T-helper 22 cell (primary cell): ENCODE measurements around the gene FAM81A.
"Not testable (repeated sequence)": the region's sequence is repeated elsewhere in the genome, so short reads cannot be mapped to it uniquely, and the experiment has no call there.

Experiments
- DNase-seq: peaks from one replicate; pipeline ENCODE4 v3.0.0-alpha.2; 2020; ENCODE audit warnings: low read depth

FAM81A gene

GRCh38 chr15:59428898-59429297 lies 9.1 kb upstream of the FAM81A start:
- not testable (repeated sequence) for DNase-seq

DNA sequence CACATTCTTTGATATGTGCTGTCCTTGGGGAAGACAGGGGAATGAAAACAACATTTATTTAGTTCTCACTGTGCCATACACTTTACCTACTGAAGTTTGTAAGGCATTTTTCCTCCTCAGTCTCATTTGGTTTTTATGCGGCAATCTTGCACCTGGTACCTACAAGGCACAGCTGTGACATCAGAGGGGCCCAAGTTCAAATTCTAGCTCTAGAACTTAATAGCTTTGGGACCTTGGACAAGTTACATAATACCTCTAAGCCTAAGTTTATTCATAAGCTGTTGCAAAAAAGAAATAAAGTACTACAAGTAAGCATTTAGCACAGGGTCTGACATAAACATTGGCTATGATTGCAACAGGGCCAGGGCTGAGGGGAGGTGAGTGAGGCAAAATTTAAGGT lies 5.6 kb upstream of the FAM81A start:
- no peak for DNase-seq

DNA sequence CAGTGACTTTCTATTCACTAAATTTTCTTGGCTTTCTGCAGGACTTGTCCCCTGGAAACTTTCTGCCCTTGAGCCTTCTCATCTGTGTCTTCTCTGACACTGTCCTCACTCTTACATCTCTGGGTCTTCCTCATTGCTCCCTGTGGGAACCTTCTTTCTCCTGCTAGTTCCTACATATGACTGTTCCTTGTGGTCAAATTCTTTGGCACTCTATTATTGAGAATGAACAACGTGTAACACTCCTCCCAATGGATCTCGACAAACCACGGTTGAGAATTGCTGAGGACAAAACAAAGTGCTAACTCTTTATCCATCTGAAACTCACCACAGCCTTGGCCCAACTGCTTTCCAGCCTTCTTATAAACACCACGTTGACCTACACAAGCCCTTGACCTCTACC lies 3.5 kb upstream of the FAM81A start:
- no peak for DNase-seq

- no peak for DNase-seq
These were observed 1.2 kb upstream of the FAM81A start for GRCh38 chr15:59436774-59437141.

GRCh38 chr15:59437142-59437816 lies 707 bp upstream of the FAM81A start:
- no peak for DNase-seq

DNA sequence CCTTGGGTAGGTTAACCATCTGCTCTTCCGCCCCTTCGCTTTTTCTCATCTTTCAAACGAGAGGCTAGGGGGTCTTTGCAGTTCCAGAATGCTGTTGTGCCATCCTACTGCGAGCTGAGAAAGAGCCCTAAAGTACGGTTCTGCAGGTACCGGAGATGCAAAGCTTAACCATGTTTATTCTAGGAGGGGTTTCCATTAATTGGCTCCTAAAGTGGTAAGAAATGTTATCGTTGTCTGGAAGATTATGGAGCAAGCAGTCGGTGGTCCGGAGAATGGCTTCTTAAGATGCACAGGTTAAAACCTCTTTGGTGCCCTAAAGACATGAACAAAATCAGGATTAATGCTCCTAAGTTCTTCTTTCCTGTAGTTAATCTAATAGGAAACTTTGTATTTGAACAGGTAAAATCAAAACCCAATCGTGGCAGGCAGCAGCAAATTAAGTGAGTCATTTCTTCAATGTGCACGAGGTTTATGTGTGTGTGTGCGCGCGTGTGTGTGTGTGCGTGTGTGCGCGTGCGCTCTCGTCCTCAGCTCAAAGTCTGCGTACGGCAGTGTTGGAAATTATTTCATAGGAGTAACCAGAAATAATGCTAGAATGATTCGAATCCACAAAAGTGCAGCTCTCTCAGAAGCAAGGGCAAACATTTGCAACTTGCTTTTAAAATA lies 772 bp downstream of the FAM81A start:
- DNase-seq = no peak

GRCh38 chr15:59439576-59439975 lies 1.6 kb downstream of the FAM81A start:
- no peak for DNase-seq

DNA sequence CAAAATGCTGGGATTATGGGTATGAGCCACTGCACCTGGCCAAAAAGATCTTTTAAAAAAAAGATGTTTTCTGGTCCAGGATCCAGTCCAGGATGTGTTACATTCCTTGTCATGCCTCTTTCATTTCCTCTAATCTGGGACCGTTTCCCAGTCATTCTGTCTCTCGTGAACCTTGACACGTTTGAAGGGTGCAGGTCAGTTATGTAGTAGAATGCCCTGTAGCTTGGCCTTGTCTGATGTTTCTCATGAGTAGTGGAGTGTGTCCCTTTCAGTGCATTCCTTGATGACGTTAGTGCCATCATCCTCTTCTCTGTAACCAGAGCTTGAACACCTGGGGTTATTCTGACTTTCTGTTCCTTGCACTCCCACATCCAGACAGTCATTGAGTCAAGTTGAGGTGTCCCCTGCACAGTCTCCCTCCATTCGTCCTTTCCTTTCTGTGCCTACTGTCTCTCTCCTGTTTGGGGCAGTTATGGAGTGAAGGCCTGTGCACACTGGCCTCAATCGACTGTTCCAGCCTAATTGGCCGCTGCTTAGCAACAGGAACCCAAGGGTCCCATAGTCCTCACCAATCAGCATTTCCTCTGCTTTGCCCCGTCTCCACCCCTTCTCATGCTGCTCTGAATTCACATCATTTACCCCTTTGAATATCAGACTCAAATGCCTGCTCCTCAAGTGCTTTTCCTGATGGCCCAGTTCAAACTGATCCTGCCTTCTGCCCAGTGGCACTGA lies 5.5 kb downstream of the FAM81A start:
- DNase-seq = no peak

GRCh38 chr15:59444081-59444835 lies 6.3 kb downstream of the FAM81A start:
- DNase-seq = no peak

DNA sequence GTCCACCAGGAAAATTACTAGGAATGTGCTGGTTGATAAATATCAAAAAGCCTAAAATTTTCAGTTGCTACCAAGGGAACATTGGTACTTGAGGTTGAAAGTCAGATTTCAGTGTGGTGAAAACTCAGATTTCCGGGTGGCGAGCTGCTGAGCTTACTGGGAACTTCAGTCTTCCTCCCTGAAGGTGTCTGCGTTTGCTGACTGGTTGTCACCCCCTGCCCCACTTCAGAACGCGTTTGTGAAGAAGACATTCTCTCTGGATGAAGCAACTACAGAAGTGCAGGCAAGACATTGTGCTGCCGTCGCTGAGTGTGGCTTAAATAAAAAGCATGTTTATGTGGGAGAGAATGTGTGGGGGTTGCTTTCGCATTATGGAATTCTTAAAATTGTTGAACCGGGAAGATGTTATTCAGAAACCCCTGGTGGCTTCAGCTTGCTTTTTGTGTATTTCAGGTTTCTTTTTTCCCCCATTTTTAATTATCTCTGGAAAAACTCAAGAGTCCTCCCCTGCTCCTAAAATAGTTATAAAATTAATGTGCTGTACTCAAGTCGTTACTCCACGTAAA lies 7.1 kb downstream of the FAM81A start:
- DNase-seq = no peak

DNA sequence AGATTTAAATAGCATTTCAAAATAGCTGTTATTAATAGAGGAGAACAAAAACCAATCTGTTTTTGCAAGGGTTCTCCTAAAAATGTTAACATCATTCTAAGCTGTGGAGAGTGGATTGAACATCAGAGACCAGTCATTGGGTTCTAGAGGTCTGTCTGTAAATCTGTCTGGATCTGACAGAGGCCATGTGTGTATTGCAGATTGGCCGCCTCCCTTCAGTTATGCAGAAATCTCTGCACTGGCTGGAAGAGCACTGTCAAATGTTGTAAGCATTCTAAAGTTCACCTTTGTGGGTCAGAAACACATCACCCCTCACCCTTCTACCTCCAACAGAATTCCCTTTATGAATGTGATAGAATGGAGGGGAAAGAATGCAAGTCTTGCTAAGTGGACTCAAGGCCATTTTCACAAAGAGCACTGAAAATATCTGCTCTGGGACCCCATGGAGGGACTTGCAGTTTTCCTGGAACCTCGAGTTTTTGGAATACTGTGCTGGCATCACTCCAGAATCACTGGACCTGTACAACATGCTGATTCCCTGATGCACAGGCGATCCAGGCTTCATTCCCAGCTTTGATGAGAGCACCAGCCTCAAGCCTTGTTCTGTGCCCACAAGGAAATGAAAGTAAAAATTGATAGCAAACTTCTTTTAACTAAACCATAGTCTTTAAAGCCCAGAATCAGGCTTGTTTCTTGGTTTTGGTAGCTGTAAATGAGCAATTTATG lies 8.4 kb downstream of the FAM81A start:
- no peak for DNase-seq

DNA sequence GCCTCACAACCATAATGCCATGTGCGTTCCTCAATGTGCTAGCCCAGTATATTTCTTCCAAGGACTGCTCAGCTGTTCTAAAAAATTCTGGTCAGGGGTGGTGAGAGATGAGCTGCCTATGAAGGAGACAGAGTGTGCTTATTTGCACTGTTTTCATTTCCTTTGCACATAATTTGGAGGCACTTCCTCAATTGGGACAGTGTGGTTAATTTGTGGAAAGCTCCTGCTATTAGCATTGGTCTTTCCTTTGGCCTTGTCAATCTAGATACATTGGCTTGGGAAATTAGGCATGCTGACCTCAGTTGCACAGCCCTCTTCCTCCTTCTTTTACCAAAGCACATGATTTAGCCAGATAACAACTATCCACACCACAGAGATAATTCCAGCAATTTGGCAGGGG lies 9.4 kb downstream of the FAM81A start:
- no peak for DNase-seq

- DNase-seq = no peak
These were observed 10.9 kb downstream of the FAM81A start for GRCh38 chr15:59448871-59449270.

GRCh38 chr15:59453474-59454215 lies 15.7 kb downstream of the FAM81A start:
- DNase-seq = no peak

DNA sequence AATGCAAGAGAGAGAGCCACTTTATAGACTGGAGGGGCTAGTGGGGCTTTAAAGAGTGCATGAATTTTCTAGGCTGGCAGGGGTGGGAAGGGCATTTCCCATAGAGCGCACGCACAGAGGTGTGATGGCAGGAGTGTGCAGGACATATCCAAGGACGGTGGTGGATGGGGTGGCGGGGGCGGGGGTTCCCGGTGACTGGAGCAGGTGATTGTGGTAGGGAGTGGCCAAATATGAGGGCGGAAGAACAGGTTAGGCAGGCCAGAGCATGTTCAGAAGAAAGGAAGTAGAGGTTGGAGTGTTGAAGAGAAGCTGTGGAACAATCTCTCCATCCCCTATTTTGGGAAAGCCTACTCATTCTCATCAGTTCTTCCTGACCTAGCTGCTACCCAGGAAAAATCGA lies 18.1 kb downstream of the FAM81A start:
- no peak for DNase-seq

- no peak for DNase-seq
These were observed 19.1 kb downstream of the FAM81A start for GRCh38 chr15:59457103-59457502.

DNA sequence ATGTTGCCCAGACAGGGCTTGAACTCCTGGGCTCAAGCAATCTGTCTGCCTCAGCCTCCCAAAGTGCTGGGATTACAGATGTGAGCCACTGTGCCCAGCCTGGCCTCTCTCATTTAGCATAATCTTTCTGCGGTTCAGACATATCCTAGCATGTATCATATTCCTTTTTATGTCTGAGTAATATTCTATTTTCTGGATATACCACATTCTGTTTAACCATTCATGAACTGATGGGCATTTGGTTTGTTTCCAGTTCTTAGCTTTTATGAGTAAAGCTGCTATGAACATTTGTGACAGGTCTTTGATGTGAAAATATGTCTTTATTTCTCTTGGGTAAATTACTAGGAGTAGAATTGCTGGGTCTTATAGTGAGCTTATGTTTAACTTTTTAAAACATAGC lies 23.5 kb downstream of the FAM81A start:
- no peak for DNase-seq

DNA sequence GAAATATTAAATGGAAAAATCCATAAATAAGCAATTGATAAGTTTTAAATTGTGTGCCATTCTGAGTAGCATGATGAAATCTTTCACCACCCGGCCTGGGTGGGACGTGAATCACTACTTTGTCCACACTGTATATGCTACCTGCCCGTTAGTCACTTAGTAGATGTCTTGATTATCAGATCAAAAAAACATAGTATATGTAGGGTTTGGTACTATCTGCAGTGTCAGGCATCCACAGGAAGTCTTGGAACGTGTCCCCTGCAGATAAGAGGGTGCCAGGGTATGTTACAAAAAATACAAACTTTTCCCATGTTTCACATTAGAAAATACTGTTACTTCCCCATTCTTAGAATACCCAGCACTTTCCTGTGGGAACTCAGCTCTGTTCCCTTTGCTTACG lies 35.2 kb downstream of the FAM81A start:
- no peak for DNase-seq

DNA sequence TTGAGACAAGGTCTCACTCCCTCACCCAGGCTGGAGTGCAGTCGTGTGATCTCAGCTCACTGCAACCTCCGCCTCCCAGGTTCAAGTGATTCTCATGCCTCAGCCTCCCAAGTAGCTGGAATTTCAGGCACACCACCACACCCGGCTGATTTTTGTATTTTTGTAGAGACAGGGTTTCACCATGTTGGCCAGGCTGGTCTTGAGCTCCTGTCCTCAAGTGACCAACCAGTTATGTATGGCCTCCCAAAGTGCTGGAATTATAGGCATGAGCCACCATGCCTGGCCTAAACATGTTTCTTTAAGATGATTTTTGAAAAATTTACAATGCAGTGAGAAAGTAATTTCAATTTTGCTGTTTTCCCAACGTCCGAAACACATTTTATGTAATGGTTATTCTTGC lies 37.2 kb downstream of the FAM81A start:
- not testable (repeated sequence) for DNase-seq

DNA sequence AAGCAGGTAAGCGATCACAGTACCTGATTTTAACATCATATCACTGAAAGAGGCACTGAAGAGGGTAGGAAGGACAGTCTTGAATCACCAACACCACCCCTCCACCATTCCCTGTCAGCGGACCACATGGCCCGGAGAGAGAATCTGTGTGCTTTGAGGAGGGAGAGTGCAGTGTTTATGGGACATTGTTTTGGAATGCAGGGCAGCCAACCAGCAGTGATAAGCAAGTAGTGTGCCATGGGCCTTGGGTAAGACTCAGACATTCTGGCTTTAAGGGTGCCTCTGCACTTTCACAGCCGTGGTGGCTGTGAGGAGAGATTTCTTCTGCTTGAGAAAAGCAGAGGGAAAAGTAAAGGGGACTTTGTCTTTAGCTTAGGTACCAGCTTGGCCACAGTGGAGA lies 46.4 kb downstream of the FAM81A start:
- no peak for DNase-seq

DNA sequence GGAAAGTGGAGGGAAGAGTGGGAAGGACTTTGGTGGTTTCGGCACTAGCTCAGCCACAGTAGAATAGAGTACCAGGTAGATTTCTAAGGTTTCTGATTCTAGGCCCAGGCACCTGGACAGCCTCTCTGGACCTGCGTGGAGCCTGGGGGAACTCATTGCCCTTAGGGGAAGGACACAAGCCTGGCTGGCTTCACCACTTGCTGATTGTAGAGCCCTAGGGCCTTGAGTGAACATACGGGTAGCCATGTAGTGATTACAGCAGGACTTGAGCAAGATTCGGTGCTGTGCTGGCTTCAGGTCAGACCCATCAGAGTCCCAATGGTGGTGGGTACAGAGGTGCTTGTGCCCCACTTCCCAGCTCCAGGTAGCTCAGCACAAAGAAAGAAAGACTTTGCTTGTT lies 47.0 kb downstream of the FAM81A start:
- no peak for DNase-seq
